ENCODE measurements around the gene ARL6IP4.

ARL6IP4 gene

DNA sequence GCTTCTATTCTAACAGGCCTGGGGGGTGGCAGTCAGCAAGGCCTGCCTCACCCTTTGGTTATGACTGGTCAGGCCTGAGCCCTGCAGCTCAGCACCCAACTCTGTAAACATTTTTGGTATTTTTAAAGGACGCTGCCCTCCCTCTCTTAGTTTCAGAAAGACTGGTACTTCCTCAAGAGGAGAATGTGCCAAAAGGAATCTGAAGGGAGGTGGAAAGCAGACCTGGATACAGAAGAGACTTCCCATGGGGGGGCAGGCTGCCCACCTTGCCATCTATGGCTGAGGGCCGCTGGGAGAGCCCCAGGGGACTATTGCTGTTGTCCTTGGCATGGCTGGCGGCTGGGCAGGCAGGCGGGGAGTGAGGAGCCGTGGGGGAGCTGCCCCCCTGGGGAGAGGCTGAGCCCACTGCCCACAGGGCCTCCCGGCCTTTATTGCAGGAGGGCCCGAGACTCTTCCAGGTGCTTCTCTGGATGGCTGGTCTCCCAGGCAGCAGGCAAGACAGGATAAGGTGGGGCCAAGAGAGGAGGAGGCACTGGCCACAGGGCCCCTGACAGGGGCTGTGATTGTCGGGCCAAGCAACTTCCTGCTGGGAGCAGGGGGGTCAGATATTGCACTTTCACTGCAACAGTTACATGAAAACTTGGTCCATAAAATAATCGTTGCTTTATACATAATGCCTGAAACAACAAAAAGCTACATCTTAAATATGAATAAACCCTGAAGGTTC lies 3.5 kb downstream of the ARL6IP4 start:
- TF ChIP-seq, protein P1, sequence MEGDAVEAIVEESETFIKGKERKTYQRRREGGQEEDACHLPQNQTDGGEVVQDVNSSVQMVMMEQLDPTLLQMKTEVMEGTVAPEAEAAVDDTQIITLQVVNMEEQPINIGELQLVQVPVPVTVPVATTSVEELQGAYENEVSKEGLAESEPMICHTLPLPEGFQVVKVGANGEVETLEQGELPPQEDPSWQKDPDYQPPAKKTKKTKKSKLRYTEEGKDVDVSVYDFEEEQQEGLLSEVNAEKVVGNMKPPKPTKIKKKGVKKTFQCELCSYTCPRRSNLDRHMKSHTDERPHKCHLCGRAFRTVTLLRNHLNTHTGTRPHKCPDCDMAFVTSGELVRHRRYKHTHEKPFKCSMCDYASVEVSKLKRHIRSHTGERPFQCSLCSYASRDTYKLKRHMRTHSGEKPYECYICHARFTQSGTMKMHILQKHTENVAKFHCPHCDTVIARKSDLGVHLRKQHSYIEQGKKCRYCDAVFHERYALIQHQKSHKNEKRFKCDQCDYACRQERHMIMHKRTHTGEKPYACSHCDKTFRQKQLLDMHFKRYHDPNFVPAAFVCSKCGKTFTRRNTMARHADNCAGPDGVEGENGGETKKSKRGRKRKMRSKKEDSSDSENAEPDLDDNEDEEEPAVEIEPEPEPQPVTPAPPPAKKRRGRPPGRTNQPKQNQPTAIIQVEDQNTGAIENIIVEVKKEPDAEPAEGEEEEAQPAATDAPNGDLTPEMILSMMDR (IDR thresholded peaks at IDR 0.05; ENCODE audit: low read depth, low read length), result no peak
- DNase-seq (ENCODE audit: low read depth in 2 of 2), result peak; percentile 28 to 44
- H3K4me3 ChIP-seq (replicated peaks in 1 of 2; ENCODE audit: low read depth in 2 of 2, low read length in 2 of 2), result no peak overlapping the region

DNA sequence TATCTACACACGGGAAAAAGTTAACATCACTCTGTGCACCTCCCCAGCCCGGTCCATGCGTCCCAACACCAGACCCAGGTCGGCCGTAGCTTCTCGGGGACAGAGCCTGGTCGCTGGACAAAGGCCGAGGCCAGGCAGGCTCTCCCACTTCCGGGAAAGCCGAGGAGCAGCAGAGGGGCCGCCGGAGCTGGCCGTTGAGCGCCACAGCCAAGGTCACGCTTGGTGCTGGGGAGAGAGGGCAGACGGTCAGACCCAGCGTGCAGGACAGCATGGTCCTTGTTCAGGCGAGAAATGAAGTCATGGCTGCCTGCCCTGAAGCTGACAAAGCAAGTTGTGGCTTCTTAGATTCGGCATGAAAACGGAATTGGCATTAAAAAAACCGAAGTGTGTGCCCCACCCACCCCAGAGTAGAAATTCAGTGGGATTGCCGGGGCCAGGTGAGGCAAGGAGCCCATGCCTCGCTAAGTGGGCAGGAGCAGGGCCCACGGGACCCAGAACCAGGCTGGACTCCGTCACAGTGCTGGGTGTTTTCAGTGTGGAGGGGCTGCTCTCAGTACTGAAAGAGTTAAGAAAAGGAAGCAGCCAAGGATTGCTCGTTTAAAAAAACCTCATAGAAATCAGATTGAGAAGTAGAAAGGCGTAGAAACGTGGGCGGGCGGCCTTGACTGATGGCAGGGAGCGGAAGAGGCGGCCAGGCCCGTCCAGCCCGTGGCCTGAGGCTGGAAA lies 4.3 kb downstream of the ARL6IP4 start:
- H3K4me3 ChIP-seq (replicated peaks in 1 of 2; ENCODE audit: low read depth in 2 of 2, low read length in 2 of 2), result no peak overlapping the region
- peak; percentile 29 to 39 for DNase-seq (ENCODE audit: low read depth in 2 of 2)
- TF ChIP-seq, protein P1 (IDR thresholded peaks at IDR 0.05; ENCODE audit: low read depth, low read length), result no peak

DNA sequence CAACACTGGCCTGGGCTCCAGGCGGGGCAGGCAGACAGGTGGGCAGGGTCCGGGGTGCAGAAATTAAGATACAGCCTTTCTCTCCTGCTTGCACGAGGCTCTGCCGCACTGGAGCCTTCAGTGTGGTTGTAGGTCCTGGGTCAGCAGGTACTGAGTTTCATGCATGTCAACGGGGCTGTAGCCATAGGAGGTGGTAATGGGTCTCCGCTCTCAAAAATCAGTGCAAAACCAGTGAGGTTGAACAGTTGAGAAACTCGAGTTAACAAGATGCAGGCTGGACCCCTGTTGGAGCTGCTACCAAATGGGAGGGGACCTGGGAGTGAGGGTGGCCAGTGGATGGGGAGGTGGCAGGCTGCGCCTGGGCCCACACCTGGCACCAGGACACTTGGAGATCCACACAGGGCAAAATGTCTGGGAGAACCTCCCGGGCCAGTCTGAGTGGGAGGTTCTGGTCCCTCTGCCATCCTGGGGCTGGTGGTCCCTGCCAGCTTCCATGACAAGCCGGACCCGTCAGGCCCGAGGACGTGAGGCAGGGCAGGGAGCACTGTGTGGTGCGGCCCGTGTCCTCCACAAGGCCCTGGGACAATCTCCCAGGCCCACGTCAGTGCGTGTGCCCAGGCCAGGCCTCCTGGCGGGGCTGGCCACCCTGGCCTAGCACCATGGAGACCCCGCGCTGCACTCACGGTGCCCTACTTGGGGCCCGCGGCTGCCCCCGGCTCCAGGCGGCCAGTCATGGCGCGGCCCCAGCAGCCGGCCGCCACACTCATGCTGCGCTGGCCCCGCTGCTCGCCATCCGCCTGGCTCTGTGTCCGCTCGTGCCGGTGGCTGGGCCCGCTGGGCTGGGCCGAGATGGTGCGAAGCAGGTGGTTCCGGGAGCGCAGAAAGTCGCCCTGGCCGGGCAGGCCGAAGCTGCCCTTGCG lies 5.1 kb downstream of the ARL6IP4 start:
- no peak overlapping the region for H3K4me3 ChIP-seq (replicated peaks in 1 of 2; ENCODE audit: low read depth in 2 of 2, low read length in 2 of 2)
- DNase-seq (ENCODE audit: low read depth in 2 of 2), result no peak
- TF ChIP-seq, protein P1 (IDR thresholded peaks at IDR 0.05; ENCODE audit: low read depth, low read length), result no peak

DNA sequence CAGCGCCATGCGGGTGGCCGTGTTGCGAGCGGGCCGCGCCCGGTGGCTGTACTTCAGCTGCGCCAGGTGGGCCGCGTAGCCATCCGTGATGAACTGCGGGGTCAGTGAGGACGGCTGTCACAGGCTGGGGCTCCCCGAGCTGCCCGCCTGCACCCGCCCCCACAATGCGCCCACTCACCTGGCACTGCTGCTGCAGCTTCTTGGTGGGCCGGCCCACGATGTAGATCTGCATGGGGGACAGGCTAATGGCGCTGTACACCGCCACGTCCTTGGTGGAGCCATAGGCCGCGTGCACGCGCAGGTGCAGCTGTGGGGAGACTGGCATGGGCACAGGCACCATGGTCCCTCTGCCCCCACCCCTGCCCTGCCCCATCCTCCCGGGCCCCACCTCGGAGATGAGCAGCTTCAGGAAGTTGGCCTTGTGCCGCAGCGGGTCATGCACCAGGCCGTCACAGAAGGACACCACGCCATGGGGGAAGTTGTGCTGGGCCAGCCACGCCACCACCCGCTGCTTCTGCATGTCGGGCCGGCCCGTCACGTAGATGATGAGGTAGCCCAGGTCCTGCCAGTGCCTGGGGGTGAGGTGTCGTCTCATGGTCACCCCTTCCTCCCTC lies 5.9 kb downstream of the ARL6IP4 start:
- TF ChIP-seq, protein P1 (IDR thresholded peaks at IDR 0.05; ENCODE audit: low read depth, low read length), result no peak
- no peak overlapping the region for H3K4me3 ChIP-seq (replicated peaks in 1 of 2; ENCODE audit: low read depth in 2 of 2, low read length in 2 of 2)

DNA sequence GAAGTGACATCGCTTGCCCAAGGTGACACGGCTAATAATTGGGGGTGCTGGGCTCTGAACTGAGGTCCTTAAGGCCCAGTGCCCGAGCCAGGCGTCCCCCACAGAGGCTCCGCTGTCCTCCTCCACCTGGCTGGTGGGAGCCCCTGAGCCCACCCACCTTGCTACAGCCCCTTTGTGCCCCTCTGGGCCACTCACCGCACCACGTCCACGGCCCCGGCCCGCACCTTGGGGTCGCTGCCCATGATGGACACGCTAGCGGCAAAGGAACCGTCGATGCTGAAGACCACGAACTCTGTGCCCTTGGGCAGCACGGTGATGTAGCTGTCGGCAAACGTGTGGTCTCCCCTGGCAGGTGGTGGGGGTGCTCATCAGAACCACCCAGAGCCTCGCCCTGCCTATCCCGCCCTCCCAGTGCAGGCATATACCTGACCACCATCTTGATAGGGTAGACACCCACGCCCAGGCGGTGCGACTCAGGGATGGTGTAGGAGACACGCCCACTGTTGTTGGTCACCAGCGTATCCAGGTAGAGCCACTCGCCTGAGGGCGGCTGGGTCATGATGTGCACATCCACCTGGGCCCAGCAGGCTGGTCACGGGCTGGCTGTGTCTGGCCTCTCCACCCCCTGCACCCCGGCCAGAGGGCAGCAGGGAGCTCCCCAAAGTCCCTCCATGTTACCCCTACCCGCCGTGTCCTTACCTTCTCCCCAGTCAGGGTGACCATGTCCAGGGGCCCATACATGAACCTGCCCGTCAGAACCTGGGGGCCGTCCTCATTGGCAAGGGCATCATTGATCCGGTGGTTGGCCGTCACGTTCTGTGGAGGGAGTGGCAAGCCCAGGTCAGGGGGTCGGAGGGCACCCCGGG lies 6.8 kb downstream of the ARL6IP4 start:
- TF ChIP-seq, protein P1 (IDR thresholded peaks at IDR 0.05; ENCODE audit: low read depth, low read length), result no peak
- no peak overlapping the region for H3K4me3 ChIP-seq (replicated peaks in 1 of 2; ENCODE audit: low read depth in 2 of 2, low read length in 2 of 2)
- DNase-seq (ENCODE audit: low read depth in 2 of 2), result no peak

More for the DNA sequence above, 5.9 kb downstream of the ARL6IP4 start:
- DNase-seq (ENCODE audit: low read depth in 2 of 2), result no peak
